Measurements from ENCODE around the gene PYY. TPM values are rescaled to one million over a fixed set of nuclear protein-coding genes. Genes with fewer than 3 reads are reported as not detected.
"Not testable (repeated sequence)": the region's sequence is repeated elsewhere in the genome, so short reads cannot be mapped to it uniquely, and the experiment has no call there.

Gene PYY
- total RNA-seq, 1 donor from 2014 or later, result not detected

GRCh38 chr17:43932923-43933322 is 20.8 kb downstream of the PYY start:
- TF ChIP-seq, protein P1, sequence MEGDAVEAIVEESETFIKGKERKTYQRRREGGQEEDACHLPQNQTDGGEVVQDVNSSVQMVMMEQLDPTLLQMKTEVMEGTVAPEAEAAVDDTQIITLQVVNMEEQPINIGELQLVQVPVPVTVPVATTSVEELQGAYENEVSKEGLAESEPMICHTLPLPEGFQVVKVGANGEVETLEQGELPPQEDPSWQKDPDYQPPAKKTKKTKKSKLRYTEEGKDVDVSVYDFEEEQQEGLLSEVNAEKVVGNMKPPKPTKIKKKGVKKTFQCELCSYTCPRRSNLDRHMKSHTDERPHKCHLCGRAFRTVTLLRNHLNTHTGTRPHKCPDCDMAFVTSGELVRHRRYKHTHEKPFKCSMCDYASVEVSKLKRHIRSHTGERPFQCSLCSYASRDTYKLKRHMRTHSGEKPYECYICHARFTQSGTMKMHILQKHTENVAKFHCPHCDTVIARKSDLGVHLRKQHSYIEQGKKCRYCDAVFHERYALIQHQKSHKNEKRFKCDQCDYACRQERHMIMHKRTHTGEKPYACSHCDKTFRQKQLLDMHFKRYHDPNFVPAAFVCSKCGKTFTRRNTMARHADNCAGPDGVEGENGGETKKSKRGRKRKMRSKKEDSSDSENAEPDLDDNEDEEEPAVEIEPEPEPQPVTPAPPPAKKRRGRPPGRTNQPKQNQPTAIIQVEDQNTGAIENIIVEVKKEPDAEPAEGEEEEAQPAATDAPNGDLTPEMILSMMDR (conservative IDR thresholded peaks at IDR 0.05), result no peak
- H3K36me3 Mint-ChIP-seq (ENCODE audit: low read depth), result no peaks in the 10 kb centered on the region
- no peak overlapping the region for H3K4me3 Mint-ChIP-seq

GRCh38 chr17:43932357-43932756 is 21.4 kb downstream of the PYY start:
- TF ChIP-seq, protein P1 (conservative IDR thresholded peaks at IDR 0.05), result no peak
- DNase-seq (ENCODE audit: low read depth, low spot score), result no peak
- H3K27ac Mint-ChIP-seq (ENCODE audit: unreplicated experiment), result no peak overlapping the region

More at GRCh38 chr17:43932923-43933322, 20.8 kb downstream of the PYY start:
- Mint-ChIP-seq H3K27ac (ENCODE audit: unreplicated experiment) (no peak overlapping the region), H3K4me1 (peaks cover 4% of the 10 kb centered on the region), H3K27me3 (ENCODE audit: low read depth) (peaks cover 17% of the 10 kb centered on the region), H3K9me3 (no peaks in the 10 kb centered on the region)
- no peak for DNase-seq (ENCODE audit: low read depth, low spot score)

GRCh38 chr17:43931062-43931571 is 22.6 kb downstream of the PYY start:
- Mint-ChIP-seq H3K27ac (ENCODE audit: unreplicated experiment) (no peak overlapping the region), H3K36me3 (ENCODE audit: low read depth) (no peaks in the 10 kb centered on the region), H3K4me1 (no peaks in the 10 kb centered on the region), H3K4me3 (no peak overlapping the region), H3K27me3 (ENCODE audit: low read depth) (peaks cover 31% of the 10 kb centered on the region), H3K9me3 (no peaks in the 10 kb centered on the region)
- TF ChIP-seq, protein P1 (conservative IDR thresholded peaks at IDR 0.05), result no peak
- DNase-seq (ENCODE audit: low read depth, low spot score), result no peak

More at GRCh38 chr17:43932357-43932756, 21.4 kb downstream of the PYY start:
- peaks cover 3% of the 10 kb centered on the region for H3K4me1 Mint-ChIP-seq
- no peaks in the 10 kb centered on the region for H3K9me3 Mint-ChIP-seq
- no peaks in the 10 kb centered on the region for H3K36me3 Mint-ChIP-seq (ENCODE audit: low read depth)
- H3K4me3 Mint-ChIP-seq, result no peak overlapping the region
- peaks cover 21% of the 10 kb centered on the region for H3K27me3 Mint-ChIP-seq (ENCODE audit: low read depth)

GRCh38 chr17:43928609-43929008 is 25.1 kb downstream of the PYY start:
- Mint-ChIP-seq H3K27ac (ENCODE audit: unreplicated experiment) (no peak overlapping the region), H3K9me3 (peaks cover 3% of the 10 kb centered on the region), H3K27me3 (ENCODE audit: low read depth) (peaks cover 42% of the 10 kb centered on the region), H3K4me1 (no peaks in the 10 kb centered on the region), H3K36me3 (ENCODE audit: low read depth) (no peaks in the 10 kb centered on the region), H3K4me3 (no peak overlapping the region)
- TF ChIP-seq, protein P1 (conservative IDR thresholded peaks at IDR 0.05), result no peak
- DNase-seq (ENCODE audit: low read depth, low spot score), result no peak

DNA sequence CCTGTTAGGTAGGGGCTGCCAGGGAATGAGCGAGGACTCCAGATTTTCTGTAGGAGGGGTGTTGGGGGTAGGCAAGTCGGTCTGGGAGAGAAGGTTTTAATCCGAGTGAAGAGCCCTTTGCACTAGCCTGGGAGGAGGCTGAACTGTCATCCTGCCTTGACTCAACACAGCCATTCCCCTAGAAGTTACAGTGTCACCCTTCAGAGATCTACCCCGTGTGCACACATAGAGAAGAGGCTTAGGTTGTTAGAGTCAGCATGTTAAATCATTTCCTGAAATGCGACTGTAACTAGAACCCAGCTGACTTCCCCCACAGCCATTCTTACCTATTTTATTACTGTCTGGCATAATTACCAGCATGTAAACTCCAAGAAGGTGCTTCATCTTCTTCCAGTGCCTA is 25.8 kb downstream of the PYY start:
- not testable (repeated sequence) for DNase-seq (ENCODE audit: low read depth, low spot score); H3K27ac Mint-ChIP-seq (ENCODE audit: unreplicated experiment); H3K36me3 Mint-ChIP-seq (ENCODE audit: low read depth); H3K4me3 Mint-ChIP-seq; H3K9me3 Mint-ChIP-seq; H3K4me1 Mint-ChIP-seq
- peaks cover 46% of the 10 kb centered on the region for H3K27me3 Mint-ChIP-seq (ENCODE audit: low read depth)

GRCh38 chr17:43927060-43927864 is 26.5 kb downstream of the PYY start:
- H3K27ac Mint-ChIP-seq (ENCODE audit: unreplicated experiment), result no peak overlapping the region
- no peaks in the 10 kb centered on the region for H3K36me3 Mint-ChIP-seq (ENCODE audit: low read depth)
- H3K4me3 Mint-ChIP-seq, result no peak overlapping the region
- peaks cover 3% of the 10 kb centered on the region for H3K9me3 Mint-ChIP-seq
- H3K27me3 Mint-ChIP-seq (ENCODE audit: low read depth), result peaks cover 49% of the 10 kb centered on the region
- no peaks in the 10 kb centered on the region for H3K4me1 Mint-ChIP-seq
- DNase-seq (ENCODE audit: low read depth, low spot score), result no peak
- TF ChIP-seq, protein P1 (conservative IDR thresholded peaks at IDR 0.05), result no peak

Measured in neural crest cell (in vitro differentiated cells).